ENCODE measurements around the gene SLC6A6. TPM values are rescaled to one million over a fixed set of nuclear protein-coding genes. Genes with fewer than 3 reads are reported as not detected.

SLC6A6 gene
- total RNA-seq, 2 experiments from 2014 or later: 27.8 to 31.2 TPM

- H3K36me3 ChIP-seq (ENCODE audit: insufficient read depth, low read length): no peaks in the 10 kb centered on the region
- H3K4me1 Mint-ChIP-seq (ENCODE audit: low read depth): no peaks in the 10 kb centered on the region
- H3K4me3 Mint-ChIP-seq: no peak overlapping the region
- H3K27me3 ChIP-seq (ENCODE audit: control insufficient read depth in 1 of 2, insufficient read depth in 2 of 2, low read length in 2 of 2): peaks cover 0 to 9% of the 10 kb centered on the region in 2 experiments
- DNase-seq (no peak), ATAC-seq (ENCODE audit: poor library complexity) (no peak)
- no peaks in the 10 kb centered on the region for H3K9me3 Mint-ChIP-seq
- H3K4me3 ChIP-seq (ENCODE audit: low read length): no peak overlapping the region
- no peaks in the 10 kb centered on the region for H3K36me3 Mint-ChIP-seq (ENCODE audit: low read depth)
- no peaks in the 10 kb centered on the region for H3K27me3 Mint-ChIP-seq
- POLR2A ChIA-PET: no interaction called here
- H3K27ac Mint-ChIP-seq: no peak overlapping the region
- no peak for TF ChIP-seq CTCF (IDR thresholded peaks at IDR 0.05)
- CTCF ChIA-PET: no interaction called here
- intact Hi-C loops (cut with DNase I, micrococcal nuclease): no loop called here
- no peaks in the 10 kb centered on the region for H3K9me3 ChIP-seq (ENCODE audit: control insufficient read depth in 1 of 2, insufficient read depth in 1 of 2, low read length in 2 of 2)
- no peak overlapping the region for H3K27ac ChIP-seq (ENCODE audit: low read depth in 1 of 2, low read length in 2 of 2)
- H3K4me1 ChIP-seq (ENCODE audit: insufficient read depth, low read length): no peaks in the 10 kb centered on the region
These were observed 135.4 kb downstream of the SLC6A6 start for GRCh38 chr3:14537590-14538450.

GRCh38 chr3:14538451-14539088, 136.2 kb downstream of the SLC6A6 start:
- ATAC-seq (ENCODE audit: poor library complexity) (no peak), DNase-seq (no peak)
- no peak overlapping the region for H3K4me3 Mint-ChIP-seq
- H3K4me1 ChIP-seq (ENCODE audit: insufficient read depth, low read length): no peaks in the 10 kb centered on the region
- H3K36me3 ChIP-seq (ENCODE audit: insufficient read depth, low read length): no peaks in the 10 kb centered on the region
- H3K27ac Mint-ChIP-seq: no peak overlapping the region
- no peak overlapping the region for H3K4me3 ChIP-seq (ENCODE audit: low read length)
- POLR2A ChIA-PET: no interaction called here
- H3K9me3 Mint-ChIP-seq: no peaks in the 10 kb centered on the region
- no peaks in the 10 kb centered on the region for H3K4me1 Mint-ChIP-seq (ENCODE audit: low read depth)
- CTCF ChIA-PET: no interaction called here
- H3K36me3 Mint-ChIP-seq (ENCODE audit: low read depth): no peaks in the 10 kb centered on the region
- no peak overlapping the region for H3K27ac ChIP-seq (ENCODE audit: low read depth in 1 of 2, low read length in 2 of 2)
- TF ChIP-seq CTCF (IDR thresholded peaks at IDR 0.05): no peak
- no peaks in the 10 kb centered on the region for H3K9me3 ChIP-seq (ENCODE audit: control insufficient read depth in 1 of 2, insufficient read depth in 1 of 2, low read length in 2 of 2)
- H3K27me3 ChIP-seq (ENCODE audit: control insufficient read depth in 1 of 2, insufficient read depth in 2 of 2, low read length in 2 of 2): peaks cover 0 to 8% of the 10 kb centered on the region in 2 experiments
- no peaks in the 10 kb centered on the region for H3K27me3 Mint-ChIP-seq
- intact Hi-C loops (cut with DNase I, micrococcal nuclease): no loop called here

Other genes with a start within 250 kb of the SLC6A6 start
- gene XPC, start 224.0 kb upstream of the SLC6A6 start, total RNA-seq: 10 to 100 TPM; 59.2 to 65.1 TPM
- 1 to 10 TPM; 6.5 to 6.9 TPM for gene LSM3, start 223.8 kb upstream of the SLC6A6 start, total RNA-seq
- gene GRIP2, start 137.7 kb downstream of the SLC6A6 start, total RNA-seq: not detected
- 10 to 100 TPM; 32.9 to 37.5 TPM for gene CCDC174, start 249.2 kb downstream of the SLC6A6 start, total RNA-seq

All from CD4-positive, alpha-beta T cell (primary cell).